GM19238 (cell line): ENCODE results near the gene PSTPIP2.
"Not testable (repeated sequence)": the region's sequence is repeated elsewhere in the genome, so short reads cannot be mapped to it uniquely, and the experiment has no call there.

ENCODE experiments used
- DNase-seq: peaks from one replicate; pipeline ENCODE4 v3.0.0; 2011; ENCODE audit warnings: low spot score; ENCODE audit not compliant: insufficient read length

Gene PSTPIP2

GRCh38 chr18:46037512-46038305 lies 34.4 kb downstream of the PSTPIP2 start:
- no peak for DNase-seq

- DNase-seq: no peak
Measured at GRCh38 chr18:46035696-46036680, 36.1 kb downstream of the PSTPIP2 start.

GRCh38 chr18:46034230-46034629 lies 37.8 kb downstream of the PSTPIP2 start:
- no peak for DNase-seq

GRCh38 chr18:46031741-46032140 lies 40.3 kb downstream of the PSTPIP2 start:
- no peak for DNase-seq

GRCh38 chr18:46028536-46028891 lies 43.5 kb downstream of the PSTPIP2 start:
- DNase-seq: no peak

GRCh38 chr18:46019936-46020335 lies 52.1 kb downstream of the PSTPIP2 start:
- DNase-seq: no peak

- DNase-seq: no peak
Measured at GRCh38 chr18:46013484-46014189, 58.4 kb downstream of the PSTPIP2 start.

GRCh38 chr18:46010676-46011075 lies 61.4 kb downstream of the PSTPIP2 start:
- no peak for DNase-seq

GRCh38 chr18:46010050-46010449 lies 62.0 kb downstream of the PSTPIP2 start:
- no peak for DNase-seq

- no peak for DNase-seq
Measured at GRCh38 chr18:46009125-46009840, 62.8 kb downstream of the PSTPIP2 start.

- no peak for DNase-seq
Measured at GRCh38 chr18:46008531-46008930, 63.5 kb downstream of the PSTPIP2 start.

- DNase-seq: no peak
Measured at GRCh38 chr18:46007165-46007564, 64.9 kb downstream of the PSTPIP2 start.

GRCh38 chr18:46002934-46003333 lies 69.1 kb downstream of the PSTPIP2 start:
- DNase-seq: no peak

- DNase-seq: no peak
Measured at GRCh38 chr18:46001892-46002291, 70.2 kb downstream of the PSTPIP2 start.

GRCh38 chr18:46001074-46001473 lies 71.0 kb downstream of the PSTPIP2 start:
- DNase-seq: no peak

- DNase-seq: no peak
Measured at GRCh38 chr18:45999536-45999935, 72.5 kb downstream of the PSTPIP2 start.

GRCh38 chr18:45998244-45998643 lies 73.8 kb downstream of the PSTPIP2 start:
- no peak for DNase-seq

GRCh38 chr18:45997700-45998151 lies 74.3 kb downstream of the PSTPIP2 start:
- no peak for DNase-seq

- DNase-seq: no peak
Measured at GRCh38 chr18:45995461-45995860, 76.6 kb downstream of the PSTPIP2 start.

GRCh38 chr18:45993438-45993837 lies 78.6 kb downstream of the PSTPIP2 start:
- DNase-seq: no peak

- not testable (repeated sequence) for DNase-seq
Measured at GRCh38 chr18:45992527-45992926, 79.5 kb downstream of the PSTPIP2 start.
